CD4-positive, alpha-beta T cell treated with Interleukin-4 for 4 hours (primary cell): ENCODE results near the gene OGFR.

Source experiments
- DNase-seq: peaks from one replicate; pipeline ENCODE4 v3.0.0-alpha.2; 2020

The OGFR gene

DNA sequence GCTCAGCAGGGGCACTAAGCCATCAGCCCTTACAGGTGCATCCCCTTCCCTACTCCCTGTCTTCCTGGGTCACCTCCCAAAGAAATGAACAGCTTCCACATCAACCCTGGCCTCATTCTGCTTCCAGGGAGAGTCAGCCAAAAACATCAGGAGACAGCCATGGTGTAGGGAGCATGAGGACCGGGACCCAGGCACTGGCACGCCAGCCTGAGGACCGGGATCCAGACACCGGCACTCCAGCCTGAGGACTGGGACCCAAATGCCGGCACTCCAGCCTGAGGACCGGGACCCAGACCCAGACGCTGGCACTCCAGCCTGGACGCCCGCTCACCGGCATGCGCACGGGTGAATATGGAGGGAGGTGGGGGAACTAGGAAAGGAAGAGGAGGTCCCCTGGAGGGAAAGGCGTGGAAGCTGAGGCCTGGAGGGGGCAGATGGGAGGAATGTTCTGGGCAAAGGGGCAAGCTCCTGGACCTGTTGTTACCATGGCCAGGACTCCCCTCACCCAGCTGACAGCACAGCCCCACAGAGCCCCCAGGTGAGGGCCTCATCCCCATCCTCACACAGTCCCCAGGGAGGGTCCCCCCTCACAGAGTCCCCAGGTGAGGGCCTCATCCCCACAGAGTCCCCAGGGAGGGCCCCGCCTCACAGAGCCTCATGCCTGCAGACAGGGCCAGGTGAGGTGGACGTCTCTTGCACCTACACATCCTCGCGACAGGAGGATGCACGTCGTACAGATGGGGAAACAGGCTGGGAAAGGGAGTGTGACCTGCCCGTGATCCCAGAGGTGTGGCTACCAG is 34.3 kb upstream of the OGFR start:
- DNase-seq, result no peak

DNA sequence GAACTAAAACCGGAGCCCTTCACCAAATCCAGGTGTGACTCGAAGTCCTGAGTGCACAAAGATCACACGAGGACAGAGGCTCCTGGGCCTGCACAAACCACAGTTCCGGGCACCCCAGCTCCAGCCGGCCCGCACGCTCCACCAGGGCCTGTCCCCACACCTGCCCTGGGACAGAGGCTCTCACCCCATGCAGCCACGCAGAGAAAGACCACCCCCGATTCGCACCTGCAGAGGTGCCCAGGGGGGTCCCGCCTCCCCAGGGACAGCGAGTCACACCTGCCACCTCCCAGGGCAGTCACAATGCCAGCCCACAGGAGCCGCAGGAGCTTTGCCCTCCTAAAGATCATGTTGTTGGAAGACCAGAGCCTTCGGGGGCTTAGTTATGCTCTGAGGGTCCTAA is 33.7 kb upstream of the OGFR start:
- DNase-seq, result no peak

DNA sequence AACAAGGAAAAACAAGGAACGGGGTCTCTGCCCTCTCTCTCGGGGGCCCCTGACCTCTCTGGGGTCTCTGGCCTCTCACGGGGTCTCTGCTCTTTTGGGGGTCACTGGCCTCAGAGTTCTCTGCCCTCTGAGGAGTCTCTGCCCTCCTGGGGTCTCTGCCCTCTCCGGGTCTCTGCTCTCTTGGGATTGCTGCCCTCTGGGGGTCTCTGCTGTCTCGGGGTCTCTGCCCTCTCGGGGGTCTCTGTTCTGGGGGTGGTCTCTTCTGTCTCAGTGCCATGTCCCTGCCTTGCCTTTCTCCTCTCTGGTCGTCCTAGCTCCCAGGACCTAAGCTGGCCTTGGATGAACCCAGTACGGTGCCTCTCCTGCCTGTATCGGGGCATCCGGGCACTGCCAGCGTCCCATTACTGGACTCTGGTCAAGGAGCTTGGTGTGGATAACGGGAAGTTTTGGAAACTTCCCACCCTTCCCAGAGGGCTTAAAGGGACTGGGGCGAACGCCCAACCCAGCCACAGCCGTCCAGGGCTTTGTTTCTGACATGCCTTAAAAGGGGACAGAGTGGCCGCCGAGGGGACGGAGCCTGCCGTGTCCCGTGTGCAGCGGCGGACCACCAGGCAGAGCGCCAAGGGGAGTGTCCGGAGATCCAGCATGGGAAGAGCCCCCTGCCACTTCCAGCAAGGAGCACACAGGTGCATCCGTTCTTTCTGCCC is 33.1 kb upstream of the OGFR start:
- DNase-seq, result no peak

DNA sequence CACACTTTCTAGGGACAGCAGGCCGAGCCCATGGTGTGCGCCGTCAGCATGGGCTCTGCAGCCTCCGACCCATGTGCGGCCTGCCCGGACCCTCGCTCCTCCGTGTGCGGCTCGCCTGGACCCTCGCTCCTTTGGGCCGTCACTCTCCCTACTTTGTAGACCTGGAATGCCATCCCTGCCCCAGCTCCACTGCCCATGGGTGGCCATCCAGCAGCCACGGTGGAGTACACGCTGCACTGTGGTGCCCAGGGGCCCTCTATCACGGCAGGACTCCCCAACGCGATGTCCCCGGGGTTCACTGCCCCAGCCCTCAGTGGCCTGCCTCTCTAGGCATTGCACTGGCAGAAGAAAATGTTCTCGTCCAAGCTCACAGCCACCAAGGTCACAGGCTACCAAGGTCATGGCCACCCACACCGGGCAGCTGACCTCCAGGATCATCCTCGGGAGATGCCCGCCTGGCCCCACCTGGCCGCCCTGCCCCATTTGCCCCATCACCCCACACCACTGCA is 32.5 kb upstream of the OGFR start:
- DNase-seq, result no peak

DNA sequence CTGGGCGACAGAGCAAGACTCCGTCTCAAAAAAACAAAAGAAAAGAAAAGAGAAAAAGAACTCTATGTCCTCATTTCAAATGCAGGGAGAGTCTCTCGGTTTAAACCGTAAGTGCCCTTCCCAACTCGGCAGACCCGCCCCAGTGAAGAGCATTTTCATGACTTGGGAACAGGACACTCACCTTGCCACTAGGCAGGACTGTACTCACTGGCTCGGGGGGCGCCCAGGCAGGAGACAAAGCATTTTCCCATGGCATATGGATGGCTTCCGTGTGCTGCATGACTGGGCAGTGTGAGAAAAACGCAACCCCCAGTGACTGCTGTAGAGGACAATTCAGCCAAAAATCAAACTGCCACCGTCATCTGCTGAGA is 32.0 kb upstream of the OGFR start:
- DNase-seq, result no peak

DNA sequence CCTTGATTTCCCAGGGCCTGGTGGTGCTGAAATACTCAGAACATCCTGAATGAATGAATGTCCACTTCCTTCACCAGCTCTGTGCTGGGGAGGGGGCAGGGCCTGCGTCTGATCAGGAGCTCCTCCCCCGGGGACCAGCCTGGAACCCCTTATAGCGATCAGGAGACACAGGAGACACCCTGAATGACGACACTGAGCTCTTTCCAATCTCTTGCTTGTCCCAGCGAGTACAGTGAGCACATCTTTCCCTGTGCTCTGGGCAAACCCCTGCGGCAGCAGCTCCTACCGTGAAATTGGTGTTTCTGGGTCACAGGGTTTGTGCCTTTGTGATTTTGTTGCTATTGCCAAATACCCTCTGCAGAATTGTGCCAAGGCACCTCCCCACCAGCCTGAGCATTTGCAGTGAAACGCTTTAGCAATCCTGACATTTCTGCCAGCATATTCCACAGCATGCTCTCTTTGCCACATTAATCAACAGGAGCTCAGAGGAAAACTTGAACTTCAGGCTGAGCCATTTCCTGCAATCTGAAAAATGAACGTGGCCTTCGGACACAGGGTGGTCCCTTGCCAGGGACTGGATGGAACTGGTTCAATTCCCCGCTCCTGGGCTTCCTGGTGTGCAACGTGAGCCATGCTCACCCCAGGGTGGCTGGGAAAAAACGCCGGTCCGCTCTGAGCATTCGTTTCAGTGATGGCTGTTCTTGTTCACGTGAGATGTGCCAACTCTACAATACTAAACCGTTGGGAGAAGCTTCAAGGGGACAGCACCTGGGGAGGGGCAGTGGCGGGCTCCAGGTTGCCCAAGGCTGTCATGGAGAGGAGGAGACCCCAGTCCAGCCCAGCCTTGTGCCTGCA is 31.4 kb upstream of the OGFR start:
- no peak for DNase-seq

DNA sequence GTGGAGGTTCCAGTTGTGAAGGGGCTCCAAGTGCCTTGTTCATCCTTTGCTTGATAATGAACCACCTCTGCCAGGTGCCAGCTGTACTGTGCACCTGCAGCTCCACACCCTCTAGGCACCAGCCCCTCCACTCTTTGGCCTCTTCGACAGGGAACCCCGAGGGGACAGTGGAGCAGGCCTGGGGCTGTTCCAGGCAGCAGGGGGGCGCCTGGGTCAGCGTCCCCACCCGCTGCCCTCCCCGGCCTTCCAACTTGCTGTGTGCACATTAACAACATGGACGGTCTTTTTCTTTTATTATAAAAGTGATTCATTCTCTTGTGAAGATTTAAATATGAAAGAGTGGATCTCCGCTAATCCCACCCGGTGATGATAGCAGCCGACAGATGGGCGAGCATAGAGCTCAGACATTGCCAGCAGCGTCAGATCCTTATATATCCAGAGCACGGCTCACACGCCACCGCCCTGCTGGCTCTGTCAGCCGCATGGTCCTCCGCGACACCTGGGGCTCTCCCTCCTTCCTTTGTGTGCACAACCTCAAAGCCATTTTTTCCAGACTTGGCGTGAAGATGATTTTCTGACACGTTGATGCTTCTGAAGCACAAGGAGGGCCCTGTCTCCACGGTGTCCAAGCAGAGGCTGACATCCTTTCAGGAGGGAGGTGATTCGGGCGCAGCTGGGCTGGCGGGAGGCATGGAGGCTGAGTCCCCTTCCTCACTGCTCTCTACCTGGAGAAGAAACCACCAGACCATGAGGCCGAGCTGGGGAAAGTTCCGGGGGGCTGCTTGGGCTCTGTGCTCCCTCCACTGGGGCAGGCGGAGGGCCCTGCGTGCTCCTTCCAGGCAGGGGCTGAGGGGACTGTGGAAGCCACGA is 30.6 kb upstream of the OGFR start:
- no peak for DNase-seq

DNA sequence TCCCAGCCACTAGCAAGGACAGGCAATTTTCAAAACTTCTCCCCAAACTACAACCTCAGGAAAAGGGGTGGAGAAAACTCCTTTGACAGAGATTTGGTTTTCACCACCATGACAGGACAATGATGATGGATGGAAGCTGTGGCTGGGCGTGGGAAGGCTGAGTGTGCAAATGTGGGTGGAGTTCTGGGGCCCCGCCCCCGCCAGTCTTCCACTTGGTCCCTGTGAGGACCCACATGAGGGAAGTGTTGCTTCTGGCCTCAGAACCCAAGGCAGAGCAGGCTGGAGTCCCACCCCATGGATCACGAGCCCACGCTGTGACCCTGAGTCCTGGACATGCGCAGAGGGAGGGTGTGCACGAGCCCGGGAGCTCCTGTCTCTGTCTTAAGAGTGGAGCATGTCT is 29.9 kb upstream of the OGFR start:
- DNase-seq, result no peak

DNA sequence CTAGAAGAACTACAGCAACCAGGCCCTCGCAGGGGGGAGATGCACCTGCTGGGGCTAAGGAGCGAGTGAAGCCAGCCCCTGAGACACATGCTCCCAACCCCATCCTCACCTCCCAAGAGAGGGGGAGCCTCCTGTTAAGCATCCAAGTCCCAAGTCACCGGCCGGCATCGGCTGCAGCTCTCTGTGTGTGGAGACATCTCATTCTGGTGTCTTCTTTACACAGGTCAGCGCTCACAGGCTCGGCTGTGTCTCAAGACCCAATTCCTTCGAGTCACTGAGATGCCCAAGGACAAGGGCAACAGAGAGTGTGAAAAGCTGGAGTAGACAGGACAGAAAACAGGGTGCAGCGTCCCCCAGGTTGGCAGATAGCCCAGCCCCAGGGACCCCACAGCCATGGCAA is 29.4 kb upstream of the OGFR start:
- no peak for DNase-seq

DNA sequence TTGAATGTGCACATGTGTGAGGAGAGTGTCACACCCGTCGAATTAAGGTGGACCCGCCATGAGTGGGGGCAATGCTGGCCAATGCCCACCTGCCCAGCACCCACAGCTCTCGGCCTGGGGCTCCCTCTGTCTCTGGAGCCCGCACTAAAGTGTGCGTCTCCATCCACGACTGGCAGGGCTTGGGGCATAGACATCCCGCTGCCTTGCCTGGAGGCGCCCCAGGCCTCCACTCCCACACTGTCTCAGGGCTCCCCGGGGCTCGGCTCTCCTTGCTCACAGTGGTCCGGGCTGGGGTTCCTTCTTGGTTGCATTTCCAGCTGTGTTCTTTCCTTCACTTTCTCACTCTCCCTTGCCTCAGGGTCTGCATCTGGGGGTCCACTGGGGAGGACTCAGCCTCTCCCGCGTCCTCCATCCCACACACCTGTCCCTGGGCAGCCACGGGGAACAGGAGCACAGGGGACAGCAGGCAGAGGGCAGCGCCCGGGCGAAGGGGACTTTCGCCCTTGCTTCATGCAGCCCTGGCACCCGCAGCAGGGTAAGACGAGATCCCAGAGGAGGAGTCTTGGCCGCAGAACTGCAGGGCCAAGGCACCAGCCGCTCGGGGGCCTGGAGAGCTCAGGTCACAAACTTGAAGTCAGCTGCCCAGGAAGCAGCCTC is 28.5 kb upstream of the OGFR start:
- DNase-seq, result no peak

DNA sequence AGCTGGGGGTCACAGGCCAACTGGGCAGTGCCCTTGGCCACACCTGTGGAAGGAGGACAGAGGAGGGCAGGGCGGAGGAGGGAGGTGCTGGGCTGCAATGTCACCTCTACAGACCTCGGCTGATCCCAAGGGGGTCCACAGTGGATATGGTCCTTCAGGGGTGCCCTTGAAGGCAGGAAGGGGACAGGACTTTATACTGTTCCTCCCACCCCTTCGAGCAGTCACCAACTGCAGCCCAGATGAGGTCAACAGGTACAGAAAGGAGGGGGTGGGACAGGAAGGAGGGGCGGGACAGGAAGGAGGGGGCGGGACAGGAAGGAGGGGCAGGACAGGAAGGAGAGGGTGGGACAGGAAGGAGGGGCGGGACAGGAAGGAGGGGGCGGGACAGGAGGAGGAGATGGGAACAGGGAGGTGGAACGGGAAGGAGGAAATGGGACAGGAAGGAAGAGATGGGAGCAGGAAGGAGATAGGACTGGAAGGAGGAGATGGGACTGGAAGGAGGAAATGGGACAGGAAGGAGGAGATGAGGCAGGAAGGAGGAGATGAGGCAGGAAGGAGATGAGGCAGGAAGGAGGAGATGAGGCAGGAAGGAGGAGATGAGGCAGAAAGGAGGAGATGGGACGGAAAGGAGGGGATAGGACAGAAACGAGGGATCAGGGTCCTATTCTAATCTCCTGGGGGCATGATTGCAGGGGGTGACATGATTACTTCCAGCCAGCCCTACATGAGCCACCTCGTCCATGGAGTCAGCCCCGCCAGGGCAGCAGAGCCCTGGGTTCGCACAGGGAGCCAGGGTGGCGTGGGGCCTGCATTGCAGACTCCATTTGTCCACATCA is 27.7 kb upstream of the OGFR start:
- peak; percentile 70 for DNase-seq

DNA sequence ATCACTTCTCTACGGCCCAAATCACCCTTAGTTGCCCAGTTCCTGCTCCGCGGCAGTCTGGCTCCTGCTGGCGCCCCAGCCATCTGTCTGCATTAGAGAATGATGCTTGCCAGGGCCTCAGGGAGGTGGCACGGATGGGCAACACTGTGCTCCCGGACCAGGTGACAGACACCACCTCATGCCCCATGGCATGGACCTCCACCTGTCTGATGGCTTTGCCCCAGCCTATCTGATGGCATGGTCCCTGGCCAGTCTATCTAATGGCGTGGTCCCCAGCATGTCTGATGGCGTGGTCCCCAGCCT is 27.2 kb upstream of the OGFR start:
- DNase-seq, result no peak

DNA sequence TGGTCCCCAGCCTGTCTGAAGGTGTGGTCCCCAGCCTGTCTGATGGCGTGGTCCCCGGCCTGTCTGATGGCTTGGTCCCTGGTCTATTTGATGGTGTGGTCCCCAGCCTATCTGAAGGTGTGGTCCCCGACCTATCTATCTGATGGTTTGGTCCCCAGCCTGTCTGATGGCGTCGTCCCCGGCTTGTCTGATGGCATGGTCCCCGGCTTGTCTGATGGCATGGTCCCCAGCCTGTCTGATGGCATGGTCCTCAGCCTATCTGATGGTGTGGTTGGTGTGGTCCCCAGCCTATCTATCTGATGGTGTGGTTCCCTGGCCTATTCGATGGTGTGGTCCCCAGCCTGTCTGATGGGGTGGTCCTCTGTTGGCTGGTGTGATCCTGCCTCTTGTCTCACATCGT is 26.6 kb upstream of the OGFR start:
- no peak for DNase-seq

DNA sequence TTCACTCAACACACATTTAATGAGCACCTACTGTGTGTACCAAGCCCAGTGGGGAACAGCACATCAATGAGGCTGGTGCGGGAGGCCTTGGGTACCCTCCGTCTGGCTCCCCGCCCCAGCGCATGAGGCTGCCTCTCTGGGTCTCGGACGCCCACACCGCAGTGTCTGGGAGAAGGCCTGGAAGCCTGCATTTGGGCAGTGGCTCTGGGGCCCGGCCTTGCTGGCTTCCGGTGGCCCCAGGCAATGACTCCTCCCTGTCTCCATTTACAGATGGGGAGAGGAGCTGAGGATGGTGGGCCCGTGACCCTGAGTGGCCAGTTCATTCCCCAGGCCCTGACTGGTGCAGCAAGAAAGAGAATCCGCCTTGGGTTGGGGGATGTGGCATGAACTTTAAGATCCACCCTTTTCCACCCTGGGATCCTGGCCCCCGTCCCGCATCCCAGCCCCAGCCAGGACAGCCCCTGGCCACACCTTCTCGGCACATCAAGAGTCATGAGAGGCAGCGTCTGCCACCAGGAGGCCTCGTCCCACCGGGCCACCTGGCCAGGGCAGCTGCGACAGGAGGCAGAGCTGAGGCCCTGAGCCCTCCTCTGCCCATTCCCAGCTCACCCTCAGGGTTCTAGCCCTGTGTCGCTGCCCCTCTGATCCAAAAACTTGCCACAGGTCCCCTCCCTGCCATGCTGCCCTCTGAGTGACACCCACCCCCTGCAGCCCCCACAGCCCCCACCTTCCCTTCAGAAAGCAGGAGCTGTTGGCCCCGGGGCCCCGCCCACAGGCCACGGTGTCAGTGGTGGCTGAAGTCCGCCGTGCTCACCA is 25.8 kb upstream of the OGFR start:
- no peak for DNase-seq

DNA sequence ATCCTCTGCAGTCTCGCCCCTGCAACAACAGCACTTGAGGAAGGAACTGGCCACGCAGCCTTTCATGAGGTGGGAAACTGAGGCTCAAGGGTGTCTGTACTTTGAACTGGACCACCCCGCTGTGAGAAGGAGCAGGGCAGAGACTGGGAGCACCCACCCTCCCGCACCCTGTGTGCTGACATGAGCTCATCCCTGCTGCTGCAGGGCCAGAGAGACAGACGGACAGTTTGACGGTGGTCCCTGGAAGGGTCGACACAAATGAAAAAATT is 25.3 kb upstream of the OGFR start:
- no peak for DNase-seq

DNA sequence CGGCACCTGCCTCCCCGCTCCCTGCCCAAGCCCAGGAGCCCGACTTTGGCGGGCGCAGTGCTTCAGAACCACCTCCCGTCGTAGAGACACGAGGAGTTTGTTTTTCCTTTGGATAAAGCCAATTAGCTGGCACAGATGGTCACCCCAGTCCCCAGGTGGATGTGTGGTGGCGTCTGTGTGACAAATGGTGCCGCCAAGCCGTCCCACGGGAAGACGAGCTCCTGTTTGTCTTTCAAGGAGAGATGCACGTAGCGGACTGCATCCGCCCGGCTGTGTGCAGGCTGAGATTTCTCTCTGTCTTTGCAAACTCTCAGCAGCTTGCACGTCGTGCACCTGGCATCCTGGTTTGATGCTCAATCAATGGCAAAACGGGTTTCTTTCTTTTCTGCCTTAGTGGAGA is 24.4 kb upstream of the OGFR start:
- no peak for DNase-seq

DNA sequence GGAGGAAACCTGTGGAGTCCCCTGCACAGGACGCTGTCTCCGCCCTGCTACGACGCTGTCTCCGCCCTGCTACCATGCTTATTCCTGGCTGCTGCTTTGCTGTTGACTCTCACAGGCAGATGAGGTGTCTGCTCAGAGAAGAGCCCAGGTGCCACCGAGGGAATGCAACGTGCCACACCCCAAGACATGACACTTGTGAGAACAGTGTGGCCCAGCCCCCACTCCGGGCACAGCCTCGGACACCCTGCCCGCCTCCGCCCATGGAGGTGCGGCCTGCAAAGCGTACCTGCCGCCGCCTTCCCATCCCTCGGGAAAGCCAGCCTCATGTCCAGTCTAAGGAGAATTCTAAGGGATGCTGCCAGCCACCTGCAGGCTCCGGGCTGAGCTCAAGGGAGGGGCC is 23.9 kb upstream of the OGFR start:
- DNase-seq, result no peak

DNA sequence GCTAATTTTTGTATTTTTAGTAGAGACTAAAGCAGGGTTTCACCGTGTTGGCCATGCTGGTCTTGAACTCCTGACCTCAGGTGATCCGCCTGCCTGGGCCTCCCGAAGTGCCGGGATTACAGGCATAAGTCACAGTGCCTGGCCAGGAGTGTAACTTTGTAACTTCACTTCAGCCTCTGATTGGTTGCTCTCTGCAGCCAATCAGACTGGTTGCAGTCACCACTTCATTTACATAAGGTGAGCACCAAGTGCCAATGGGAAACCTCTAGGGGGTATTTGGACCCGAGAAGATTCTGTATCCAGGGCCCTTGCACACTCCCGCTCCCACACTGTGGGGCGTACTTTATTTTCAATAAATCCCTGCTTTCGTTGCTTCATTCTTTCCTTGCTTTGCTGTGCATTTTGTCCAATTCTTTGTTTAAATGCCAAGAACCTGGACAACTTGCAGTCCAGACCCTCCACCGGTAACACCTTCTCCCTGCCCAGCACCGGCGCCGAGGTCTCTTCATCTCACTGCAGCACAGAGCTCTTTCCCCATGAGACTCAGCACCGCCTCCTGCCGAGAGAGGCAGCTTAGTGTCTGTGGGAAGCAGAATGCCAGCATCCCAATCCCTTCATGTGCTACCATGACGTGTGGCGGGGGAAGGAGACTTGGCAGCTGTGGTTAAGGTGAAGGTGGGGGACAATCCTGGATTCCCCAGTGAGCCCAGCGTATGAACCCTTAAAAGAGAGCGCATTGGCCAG is 22.3 kb upstream of the OGFR start:
- no peak for DNase-seq

DNA sequence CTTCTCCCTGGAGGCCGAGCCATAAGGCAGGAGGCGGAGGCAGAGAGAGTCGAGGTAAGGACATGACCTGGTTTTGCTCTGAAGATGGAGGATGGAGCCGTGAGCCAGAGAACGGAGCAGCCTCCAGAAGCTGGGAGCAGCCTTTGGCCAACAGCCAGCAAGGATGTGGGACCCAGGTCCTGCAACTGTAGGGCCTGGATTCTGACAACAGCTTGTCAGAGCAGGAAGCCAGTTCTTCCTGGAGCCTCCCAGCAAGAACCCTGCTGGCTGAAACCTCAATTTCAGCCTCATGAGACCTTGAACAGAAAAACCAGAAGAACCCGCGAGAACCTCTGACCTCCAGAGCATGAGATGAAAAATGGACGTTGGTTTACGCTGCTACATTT is 21.7 kb upstream of the OGFR start:
- no peak for DNase-seq

DNA sequence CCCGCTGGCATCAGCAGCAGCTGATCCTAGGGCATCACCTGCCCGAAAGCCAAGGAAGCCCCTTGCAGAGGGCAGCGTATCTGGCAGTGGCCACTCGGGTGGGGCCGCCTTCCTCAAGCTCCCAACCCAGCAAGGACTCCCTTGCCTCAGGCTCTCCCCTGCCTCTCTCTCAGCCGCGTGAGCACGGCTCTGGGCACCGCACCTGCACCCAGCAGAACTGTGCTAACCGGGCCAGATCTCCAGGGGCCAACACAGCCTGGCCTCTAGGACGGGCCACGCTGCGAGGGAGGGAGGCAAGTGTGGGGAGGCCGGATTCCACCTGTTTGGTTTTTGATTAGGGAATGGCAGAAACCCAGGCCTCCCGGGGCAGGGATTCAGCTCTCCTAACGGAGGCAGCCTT is 20.1 kb upstream of the OGFR start:
- no peak for DNase-seq
